Measurements from ENCODE around the gene MEG3.

The MEG3 gene

GRCh38 chr14:100864206-100864605 lies 38.3 kb downstream of the MEG3 start:
- no peak for DNase-seq (ENCODE audit: low read depth in 2 of 3, low spot score in 2 of 3)

DNA sequence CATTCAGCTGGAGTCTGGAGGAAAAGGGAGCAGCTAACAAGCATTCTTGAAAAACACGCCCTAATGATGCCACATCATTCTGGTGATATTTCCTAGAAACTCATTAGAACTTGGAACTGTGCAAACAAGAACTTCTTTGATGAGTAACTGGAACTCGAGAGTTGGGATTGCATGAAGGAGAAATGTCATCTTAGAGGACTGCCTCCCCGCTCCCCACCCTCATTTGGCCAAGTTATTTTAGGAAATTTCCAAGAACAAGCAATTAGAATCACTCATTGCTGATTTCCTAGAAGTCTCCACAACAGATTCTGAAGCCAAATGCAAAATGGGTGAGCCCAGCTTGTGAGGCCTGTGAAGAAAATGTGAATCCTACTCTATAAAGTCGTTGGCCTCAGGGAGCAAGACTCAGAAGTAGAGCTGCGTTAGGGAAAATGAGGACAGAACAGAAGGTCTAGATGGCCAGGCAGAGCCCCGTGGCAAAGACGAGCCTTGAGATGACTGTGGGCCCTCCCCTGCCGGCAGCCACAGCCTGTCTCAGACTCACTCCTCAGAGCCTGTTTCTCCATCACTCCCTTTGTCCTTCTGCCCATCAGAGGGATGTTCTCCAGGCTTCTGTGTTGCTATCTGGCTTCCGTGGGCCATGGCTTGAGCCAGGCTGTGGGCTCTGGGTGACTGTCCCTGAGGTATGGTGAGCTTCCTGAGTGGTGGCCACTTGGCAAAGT lies 39.2 kb downstream of the MEG3 start:
- DNase-seq (ENCODE audit: low read depth in 2 of 3, low spot score in 2 of 3) = no peak

DNA sequence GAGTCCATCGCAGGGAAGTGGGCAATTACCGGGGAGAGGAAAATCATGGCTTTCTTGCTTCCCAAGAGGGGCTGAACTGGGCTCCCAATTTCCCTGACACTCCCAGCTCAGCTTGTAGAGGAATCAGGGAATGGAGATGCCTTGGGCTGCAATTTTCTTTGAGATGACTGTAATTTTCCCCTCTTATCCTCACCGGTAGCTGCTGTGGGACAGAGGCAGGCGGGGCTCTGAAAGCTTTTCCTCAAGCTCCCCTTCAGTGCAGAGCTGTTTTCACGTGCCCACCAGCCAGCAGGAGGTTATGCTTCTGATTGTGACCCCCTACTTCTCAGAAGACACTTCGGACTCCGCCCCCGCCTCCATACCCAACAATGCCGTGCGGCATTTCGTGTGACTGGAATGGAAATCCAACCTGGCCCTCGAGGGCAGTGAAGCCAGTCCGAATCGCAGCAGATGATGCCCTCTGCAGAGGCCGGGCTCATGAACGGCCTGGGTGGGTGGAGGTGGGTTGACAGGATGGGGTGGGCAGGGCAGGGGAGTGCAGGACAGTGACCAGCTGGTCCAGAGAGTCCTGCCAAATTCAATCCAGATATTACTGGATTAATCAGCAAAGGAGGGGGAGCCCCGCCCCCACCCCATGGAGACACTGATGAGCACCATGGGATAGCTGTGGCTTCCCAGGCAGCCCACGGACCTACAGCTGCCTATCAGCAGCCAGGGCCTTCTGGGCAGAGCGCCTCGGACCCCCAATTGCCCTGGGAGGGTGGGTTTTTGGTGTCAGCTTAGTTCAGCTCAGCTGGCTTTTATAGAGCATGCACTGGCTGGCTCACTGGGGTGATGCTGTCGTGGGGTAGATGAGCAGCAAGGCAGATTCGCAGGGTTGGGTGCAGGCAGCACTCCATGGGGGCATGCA lies 40.0 kb downstream of the MEG3 start:
- no peak for DNase-seq (ENCODE audit: low read depth in 2 of 3, low spot score in 2 of 3)

DNA sequence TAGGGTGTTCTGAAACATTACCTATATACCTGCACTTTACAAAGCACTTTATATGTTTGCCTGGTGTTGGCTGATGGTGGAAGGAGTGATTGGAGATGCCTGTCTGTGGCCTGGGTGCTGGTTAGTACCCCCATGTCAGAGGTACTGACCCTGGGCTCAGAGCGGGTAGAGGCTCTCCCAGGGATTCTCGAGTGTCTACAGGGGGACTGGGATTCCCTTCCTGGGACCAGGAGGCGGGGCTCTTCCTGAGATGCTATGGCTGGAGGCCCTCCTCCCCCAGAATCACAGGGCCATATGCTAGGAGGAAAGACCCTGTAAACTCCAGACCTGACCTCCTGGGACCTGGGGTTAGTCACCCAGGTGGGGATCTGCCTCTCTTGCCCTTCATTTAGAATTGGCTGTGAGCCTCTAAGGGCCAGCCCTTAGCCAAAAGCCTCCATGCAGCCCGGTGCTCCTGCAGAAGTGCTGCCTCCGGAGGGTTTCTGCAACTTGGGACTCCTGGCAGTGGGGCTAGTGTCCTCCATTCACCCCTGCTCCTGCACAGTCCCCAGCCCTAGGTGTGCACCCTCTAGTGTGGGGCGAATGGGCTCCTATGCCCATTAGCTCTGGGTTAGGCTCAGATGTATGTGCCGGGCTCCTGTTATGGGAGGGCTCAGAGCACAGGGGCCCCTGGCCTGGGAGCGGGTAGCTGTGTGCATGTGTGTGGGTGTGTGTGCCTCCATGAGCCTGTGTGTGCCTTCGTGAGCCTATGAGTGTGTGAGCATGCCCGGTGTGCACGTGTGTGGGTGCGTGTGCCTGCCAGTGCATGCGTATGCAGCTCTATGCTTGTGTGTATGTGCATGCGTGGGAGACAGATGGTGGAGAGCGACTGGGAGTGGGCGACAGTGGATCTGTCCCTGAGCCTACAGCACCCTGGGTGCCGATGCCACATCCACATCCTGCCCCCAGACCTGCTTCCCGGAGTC lies 41.0 kb downstream of the MEG3 start:
- DNase-seq (ENCODE audit: low read depth in 2 of 3, low spot score in 2 of 3) = no peak

GRCh38 chr14:100867631-100868315 lies 41.9 kb downstream of the MEG3 start:
- no peak for DNase-seq (ENCODE audit: low read depth in 2 of 3, low spot score in 2 of 3)

DNA sequence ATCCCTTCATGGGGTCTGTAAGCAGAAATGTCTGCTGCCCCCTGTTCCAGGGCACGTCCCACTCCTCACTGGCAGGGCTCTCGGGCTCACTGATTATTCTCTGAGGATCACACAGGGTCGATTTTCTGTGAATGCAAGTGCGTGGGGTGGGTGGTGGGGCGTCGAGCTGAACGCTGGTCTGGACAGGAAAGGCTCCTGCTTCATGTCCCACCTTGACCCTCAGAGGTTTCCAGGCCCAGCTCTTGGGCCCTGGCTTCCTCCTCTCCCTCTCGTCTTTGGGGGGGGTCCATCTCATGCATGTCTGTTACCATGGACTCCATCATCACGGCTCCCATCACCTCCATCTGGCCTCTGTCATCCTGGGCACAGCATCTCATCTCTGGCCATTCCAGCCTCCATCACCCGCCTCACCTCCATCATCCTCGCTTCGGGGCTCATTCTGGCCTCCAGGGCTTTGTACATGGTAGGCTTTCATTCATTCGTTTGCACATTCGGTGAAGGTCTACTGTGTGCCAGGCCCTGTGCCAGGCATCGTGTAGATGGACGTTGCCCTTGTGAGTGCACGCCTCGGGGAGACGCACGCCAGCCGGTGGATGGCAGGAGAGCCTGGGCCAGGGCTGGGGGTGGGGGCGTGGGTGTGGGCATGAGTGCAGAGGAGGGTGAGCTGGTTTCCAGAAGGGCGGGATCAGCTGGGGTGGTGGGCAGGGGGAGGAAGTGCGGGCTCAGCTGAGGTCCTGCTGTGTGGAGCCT lies 42.9 kb downstream of the MEG3 start:
- no peak for DNase-seq (ENCODE audit: low read depth in 2 of 3, low spot score in 2 of 3)

DNA sequence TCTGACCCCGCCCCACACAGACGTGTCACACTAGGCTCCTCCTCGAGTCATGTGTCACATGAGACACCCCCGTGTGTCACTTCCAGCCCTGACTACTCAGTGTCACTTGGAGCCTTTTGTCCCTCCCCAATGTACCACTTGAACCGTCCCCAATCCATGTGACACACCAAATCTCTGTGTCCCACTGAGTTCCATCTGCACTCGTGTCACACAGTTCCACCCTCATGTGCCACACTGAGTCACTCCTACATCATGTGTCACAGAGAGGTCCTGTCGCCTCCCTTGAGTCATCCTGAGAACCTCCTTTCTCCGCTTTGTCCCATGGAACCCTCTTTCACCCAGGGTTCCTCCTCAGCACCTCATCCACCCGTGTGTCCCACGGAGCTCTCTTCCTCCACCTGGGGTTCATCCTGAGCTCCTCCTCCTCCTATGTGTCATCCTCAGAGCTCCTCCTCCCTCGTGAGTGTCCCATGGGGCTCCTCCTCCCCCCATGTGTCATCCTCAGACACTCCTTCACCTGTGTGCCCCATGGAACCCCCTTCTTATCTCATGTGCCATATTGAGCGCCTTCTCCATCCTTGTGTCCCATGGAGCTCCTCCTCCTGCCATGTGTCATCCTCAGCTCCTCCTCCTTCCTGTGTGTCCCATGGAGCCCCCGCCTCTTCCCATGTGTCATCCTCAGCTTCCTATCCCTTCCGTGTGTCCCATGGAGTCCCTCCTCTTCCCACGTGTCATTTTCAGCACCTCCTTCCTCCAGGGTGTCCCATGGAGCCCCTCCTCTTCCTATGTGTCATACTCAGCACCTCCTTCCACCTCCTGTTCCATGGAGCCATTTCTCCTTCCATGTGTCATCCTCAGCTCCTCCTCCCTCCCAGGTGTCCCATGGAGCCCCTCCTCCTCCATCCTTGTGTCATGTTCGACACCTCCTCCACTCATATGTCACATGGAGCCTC lies 45.6 kb downstream of the MEG3 start:
- DNase-seq (ENCODE audit: low read depth in 2 of 3, low spot score in 2 of 3) = no peak

DNA sequence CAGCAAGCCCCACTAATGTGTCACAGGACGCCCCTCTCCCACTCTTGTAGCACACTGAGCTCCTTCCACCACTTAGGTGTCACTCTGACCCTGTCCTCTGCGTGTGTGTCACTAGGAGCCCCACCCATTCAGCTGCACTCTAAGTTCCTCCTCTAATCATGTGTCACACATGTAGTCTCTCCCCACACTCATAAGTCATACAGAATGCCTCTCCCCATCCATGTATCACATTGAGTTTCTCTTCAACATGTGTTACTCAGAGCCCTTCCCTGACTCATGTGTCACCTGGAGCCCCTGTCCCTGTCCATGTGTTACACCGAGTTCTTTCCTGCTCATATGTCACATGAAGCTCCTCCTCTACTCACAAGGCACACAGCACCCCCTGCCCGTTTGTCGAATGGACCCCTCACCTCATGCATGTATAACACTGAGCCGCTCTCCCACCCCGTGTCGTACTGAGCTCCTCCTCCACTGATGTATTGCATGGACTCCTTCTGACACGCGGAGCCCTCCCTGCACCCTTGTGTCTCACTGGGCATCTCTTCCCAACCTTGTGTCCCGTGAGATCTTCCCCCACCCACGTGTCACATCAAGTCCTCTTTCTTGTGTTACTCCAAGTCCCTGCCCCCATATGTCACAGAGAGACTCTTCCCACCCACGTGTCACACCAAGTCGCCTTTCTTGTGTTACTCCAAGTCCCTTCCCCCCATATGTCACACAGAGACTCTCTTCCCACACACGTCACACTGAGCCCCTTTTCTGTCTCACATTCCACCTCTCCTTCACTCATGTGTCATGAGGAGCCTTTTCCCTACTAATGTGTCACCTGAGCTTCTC lies 46.6 kb downstream of the MEG3 start:
- DNase-seq (ENCODE audit: low read depth in 2 of 3, low spot score in 2 of 3) = no peak

GRCh38 chr14:100873096-100873482 lies 47.2 kb downstream of the MEG3 start:
- no peak for DNase-seq (ENCODE audit: low read depth in 2 of 3, low spot score in 2 of 3)

DNA sequence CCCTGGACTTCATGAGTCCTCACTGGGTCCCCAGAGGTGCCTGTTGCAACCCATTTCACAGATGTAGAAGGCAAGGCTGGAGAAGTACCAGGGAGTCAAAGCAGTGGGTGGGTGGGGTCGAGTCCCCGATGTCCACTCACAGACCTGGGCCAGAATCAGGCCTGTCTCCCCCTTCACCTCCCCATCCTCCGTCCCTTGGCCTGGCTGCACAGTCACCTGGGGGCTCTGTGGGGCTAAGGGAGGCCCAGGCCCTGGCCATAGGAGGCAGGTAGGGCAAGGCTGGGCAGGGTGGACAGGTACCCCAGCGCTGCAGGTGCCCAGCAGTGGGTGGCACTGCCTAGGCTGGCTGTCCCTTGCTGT lies 48.1 kb downstream of the MEG3 start:
- DNase-seq (ENCODE audit: low read depth in 2 of 3, low spot score in 2 of 3) = no peak

DNA sequence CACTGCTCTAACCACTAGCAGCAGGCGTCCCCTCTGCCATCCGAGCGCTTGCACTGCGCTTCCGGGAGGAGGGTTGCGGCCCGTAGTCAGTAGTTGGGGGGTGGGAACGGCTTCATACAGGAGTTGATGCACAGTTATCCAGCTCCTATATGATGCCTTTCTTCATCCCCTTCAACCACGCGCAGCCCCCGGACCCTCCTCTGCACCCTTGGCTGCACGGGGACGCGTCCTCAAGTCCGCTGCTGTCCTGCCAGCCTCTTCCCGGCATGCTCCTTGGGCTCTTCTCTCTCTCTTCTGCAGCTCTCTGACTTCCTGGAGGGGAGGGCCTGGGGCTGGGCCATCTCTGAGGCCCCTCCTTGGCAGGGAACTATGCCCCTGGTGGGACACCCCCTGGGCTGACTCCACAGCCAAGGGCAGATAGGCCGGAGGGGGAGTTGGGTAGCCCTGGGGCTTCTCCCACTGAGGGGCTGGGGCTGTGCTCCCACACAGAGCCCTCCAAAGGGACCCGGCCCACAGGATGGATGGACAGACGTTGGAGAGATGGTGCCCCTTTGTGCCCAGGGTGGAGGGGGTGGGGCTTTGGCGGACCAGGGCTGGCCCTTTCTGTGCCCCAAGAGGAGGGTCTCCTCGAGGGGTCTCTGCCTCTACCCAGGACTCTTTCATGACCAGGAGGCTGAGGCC lies 48.6 kb downstream of the MEG3 start:
- DNase-seq (ENCODE audit: low read depth in 2 of 3, low spot score in 2 of 3) = no peak

DNA sequence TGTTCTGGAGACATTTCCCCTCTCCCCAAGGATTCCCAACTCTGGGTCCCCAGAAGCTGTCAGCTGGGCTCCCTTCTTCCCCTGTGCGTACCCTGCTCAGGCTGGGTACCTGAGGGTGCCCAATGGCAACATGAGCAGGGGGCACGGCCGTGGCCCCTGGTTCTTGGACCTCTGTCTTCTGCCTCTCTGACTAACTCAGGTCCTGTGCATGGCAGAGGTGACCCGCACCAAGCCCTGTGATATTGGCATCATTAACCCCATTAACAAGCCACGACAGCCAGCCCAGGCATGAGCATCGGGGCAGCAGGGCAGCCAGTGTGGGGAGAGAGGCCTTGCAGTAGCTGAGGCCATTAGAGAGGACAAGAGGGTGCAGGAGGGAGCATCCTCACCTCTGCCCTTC lies 49.2 kb downstream of the MEG3 start:
- no peak for DNase-seq (ENCODE audit: low read depth in 2 of 3, low spot score in 2 of 3)

GRCh38 chr14:100875861-100876590 lies 50.1 kb downstream of the MEG3 start:
- DNase-seq (ENCODE audit: low read depth in 2 of 3, low spot score in 2 of 3) = no peak

GRCh38 chr14:100878271-100879146 lies 52.6 kb downstream of the MEG3 start:
- no peak for DNase-seq (ENCODE audit: low read depth in 2 of 3, low spot score in 2 of 3)

GRCh38 chr14:100879194-100879593 lies 53.3 kb downstream of the MEG3 start:
- no peak for DNase-seq (ENCODE audit: low read depth in 2 of 3, low spot score in 2 of 3)

DNA sequence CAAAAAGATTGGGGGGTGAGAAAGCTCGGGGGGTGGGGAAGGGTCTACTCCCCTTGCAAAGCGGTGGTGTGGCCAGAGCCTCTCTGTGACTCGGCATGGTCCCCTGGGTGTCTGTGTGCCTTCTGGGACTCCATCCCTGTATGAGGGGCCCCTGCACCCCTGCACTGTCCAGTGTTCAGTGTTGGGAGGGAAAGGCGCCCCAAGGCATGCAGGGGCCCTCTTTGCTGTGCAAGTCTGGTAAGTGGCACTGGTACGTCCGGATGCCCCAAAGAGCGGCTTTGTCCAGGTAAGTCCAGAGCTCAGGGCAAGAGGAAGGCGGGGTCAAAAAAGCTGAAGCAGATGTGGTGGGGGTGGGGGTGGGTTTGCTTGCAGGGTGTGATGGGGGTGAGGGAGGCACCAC lies 53.9 kb downstream of the MEG3 start:
- DNase-seq (ENCODE audit: low read depth in 2 of 3, low spot score in 2 of 3) = no peak

Data from activated CD8-positive, alpha-beta memory T cell treated with anti-CD3 and anti-CD28 coated beads for 48 hours (primary cell).